GM13976 (cell line): Measurements from ENCODE around the gene HEATR5B.

ENCODE experiments used
- DNase-seq: peaks from one replicate; pipeline ENCODE4 v3.0.0; 2012; ENCODE audit warnings: low spot score
- CTCF ChIP-seq: IDR thresholded peaks from 2 replicates; pipeline ENCODE4 v1.5.1; 2012; ENCODE audit warnings: borderline replicate concordance, mild to moderate bottlenecking; ENCODE audit not compliant: insufficient read depth; ENCODE audit errors: extremely low read depth, missing control alignments, control extremely low read depth
- in situ Hi-C: fragments of 300-500 bp; cut with MboI; formaldehyde crosslinking; loops from one replicate; pipeline ENCODE4 v1.12.0; 2022; ENCODE audit warnings: low sequenced_read_pairs, mixed read lengths, inconsistent platforms; ENCODE audit not compliant: unreplicated experiment

HEATR5B gene

GRCh38 chr2:37110306-37111212 lies 26.4 kb upstream of the HEATR5B start:
- TF ChIP-seq CTCF: no peak
- DNase-seq: no peak
- in situ Hi-C loops: no loop called here

- no peak for DNase-seq
- no peak for TF ChIP-seq CTCF
- in situ Hi-C loops: no loop called here
These were observed 25.4 kb upstream of the HEATR5B start for GRCh38 chr2:37109523-37109922.

GRCh38 chr2:37105150-37105549 lies 21.0 kb upstream of the HEATR5B start:
- DNase-seq: no peak
- in situ Hi-C loops: no loop called here
- TF ChIP-seq CTCF: no peak

- TF ChIP-seq CTCF: no peak
- DNase-seq: no peak
- in situ Hi-C loops: no loop called here
These were observed 20.0 kb upstream of the HEATR5B start for GRCh38 chr2:37104178-37104577.

- no peak for DNase-seq
- no peak for TF ChIP-seq CTCF
- in situ Hi-C loops: no loop called here
These were observed 18.4 kb upstream of the HEATR5B start for GRCh38 chr2:37102588-37102987.

- TF ChIP-seq CTCF: no peak
- no peak for DNase-seq
- in situ Hi-C loops: no loop called here
These were observed 15.9 kb upstream of the HEATR5B start for GRCh38 chr2:37100054-37100453.
